MM.1S (cell line): ENCODE data around the gene UBL4A.

Experiments
- CTCF ChIP-seq: fragments of 300-600 bp; sonication (generic); IDR thresholded peaks from 2 replicates; pipeline ENCODE4 v1.5.1; 2016; ENCODE audit warnings: antibody characterized with exemption, low read length, mixed read lengths
- EZH2phosphoT487 ChIP-seq: fragments of 300-600 bp; sonication (generic); IDR thresholded peaks from 2 replicates; pipeline ENCODE4 v1.6.1; 2018; ENCODE audit warnings: antibody characterized with exemption, low read length

DNA sequence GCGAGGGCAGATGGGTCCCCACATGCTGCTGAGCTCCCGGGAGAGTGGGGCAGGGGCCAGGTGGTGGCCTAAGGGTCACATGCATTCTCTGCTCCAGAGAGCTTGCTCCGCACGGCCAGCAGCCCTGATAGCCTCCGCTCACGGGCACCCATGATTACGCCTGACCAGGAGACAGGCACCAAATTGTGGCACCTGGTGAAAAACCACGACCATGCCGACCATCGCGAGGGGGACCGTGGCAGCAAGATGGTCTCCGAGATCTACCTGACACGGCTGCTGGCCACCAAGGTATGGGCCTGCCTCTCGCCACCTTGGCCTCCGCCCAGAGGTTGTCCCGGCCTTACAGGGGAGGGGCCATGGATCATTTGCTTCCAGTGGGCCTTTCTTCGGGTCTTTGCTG lies 16.5 kb downstream of the UBL4A start:
- TF ChIP-seq CTCF (no peak), EZH2phosphoT487 (no peak)
